Keratinocyte (primary cell): ENCODE results near the gene CAMK2D. TPM values are rescaled to one million over a fixed set of nuclear protein-coding genes. Genes with fewer than 3 reads are reported as not detected.

ENCODE experiments used
- DNase-seq: peaks from one replicate; pipeline ENCODE4 v3.0.0-alpha.2; 2011; ENCODE audit warnings: low read depth, missing footprints, low spot score
- FAIRE-seq: peaks from 2 replicates; lab custom pipeline; 2011; peaks lifted over from hg19 to GRCh38; lab: Jason Lieb, UNC
- H2AFZ ChIP-seq: 2 replicates; pipeline ENCODE4 v1.6.0; 2012; ENCODE audit warnings: low read length, control low read depth, inconsistent platforms; ENCODE audit not compliant: control insufficient read depth
- H3K27ac ChIP-seq: 2 replicates; pipeline ENCODE4 v1.5.1; 2011; ENCODE audit warnings: low read length; ENCODE audit not compliant: control insufficient read depth, insufficient read depth
- H3K27me3 ChIP-seq: 3 replicates; pipeline ENCODE4 v1.6.0; 2011; ENCODE audit warnings: low read length; ENCODE audit not compliant: control insufficient read depth, insufficient read depth; ENCODE audit errors: extremely low read depth
- H3K36me3 ChIP-seq, 2 experiments: 2 replicates in 1 of 2; 3 replicates in 1 of 2; pipeline ENCODE4 v1.5.1; 2011; ENCODE audit warnings: low read length in 2 of 2, mild to moderate bottlenecking in 1 of 2; ENCODE audit not compliant: control insufficient read depth in 2 of 2, insufficient read depth in 2 of 2; ENCODE audit errors: extremely low read depth in 1 of 2
- H3K4me1 ChIP-seq: 3 replicates; pipeline ENCODE4 v1.5.1; 2011; ENCODE audit warnings: low read length; ENCODE audit not compliant: control insufficient read depth, insufficient read depth; ENCODE audit errors: extremely low read depth
- H3K4me2 ChIP-seq: 3 replicates; pipeline ENCODE4 v1.6.0; 2011; ENCODE audit warnings: low read depth, low read length; ENCODE audit not compliant: control insufficient read depth, insufficient read depth; ENCODE audit errors: extremely low read depth
- H3K4me3 ChIP-seq, 3 experiments: fragments of 200-600 bp in 1 of 3; sonication (generic) in 1 of 3; 2 replicates in 2 of 3; 3 replicates in 1 of 3; pipeline ENCODE4 v1.5.1; 2011 to 2016; ENCODE audit warnings: low read length in 3 of 3, mild to moderate bottlenecking in 3 of 3, control low read depth in 2 of 3, inconsistent platforms in 1 of 3, low read depth in 1 of 3, mixed read lengths in 1 of 3, mixed run types in 1 of 3, moderate library complexity in 1 of 3; ENCODE audit not compliant: control insufficient read depth in 2 of 3, insufficient read depth in 2 of 3; ENCODE audit errors: extremely low read depth in 1 of 3
- H3K79me2 ChIP-seq: 2 replicates; pipeline ENCODE4 v1.6.0; 2012; ENCODE audit warnings: low read length; ENCODE audit not compliant: control insufficient read depth, insufficient read depth
- H3K9ac ChIP-seq: 3 replicates; pipeline ENCODE4 v1.6.0; 2011; ENCODE audit warnings: low read length; ENCODE audit not compliant: control insufficient read depth, insufficient read depth; ENCODE audit errors: extremely low read depth
- H3K9me1 ChIP-seq: 3 replicates; pipeline ENCODE4 v1.6.0; 2011; ENCODE audit warnings: low read length; ENCODE audit not compliant: control insufficient read depth, insufficient read depth; ENCODE audit errors: extremely low read depth
- H3K9me3 ChIP-seq: 2 replicates; pipeline ENCODE4 v1.5.1; 2012; ENCODE audit warnings: low read depth, low read length; ENCODE audit not compliant: control insufficient read depth
- H4K20me1 ChIP-seq: 3 replicates; pipeline ENCODE4 v1.6.0; 2011; ENCODE audit warnings: low read length; ENCODE audit not compliant: control insufficient read depth, insufficient read depth; ENCODE audit errors: extremely low read depth
- CTCF ChIP-seq, 3 experiments: IDR thresholded peaks in 1 of 3; conservative IDR thresholded peaks in 1 of 3; optimal IDR thresholded peaks in 1 of 3; 2 replicates in 2 of 3; 3 replicates in 1 of 3; pipeline versions ENCODE3 to v1.5.1; 2011; ENCODE audit warnings: low read length in 3 of 3, mild to moderate bottlenecking in 3 of 3, moderate library complexity in 2 of 3, control low read depth in 1 of 3, inconsistent platforms in 1 of 3; ENCODE audit not compliant: insufficient read depth in 2 of 3; ENCODE audit errors: extremely low read depth in 1 of 3
- EZH2 ChIP-seq: IDR thresholded peaks from one replicate; pipeline ENCODE4 v1.6.1; 2012; ENCODE audit warnings: inconsistent platforms, mild to moderate bottlenecking, low read length, moderate library complexity
- dilution Hi-C: fragments of 300-500 bp; cut with MboI; formaldehyde crosslinking; loops from one replicate; pipeline ENCODE4 v1.7.0; 2020; ENCODE audit warnings: low sequenced_read_pairs; ENCODE audit not compliant: extremely low pct_ligation_motif_present
- polyA plus RNA-seq, 5 experiments: library from polyadenylated mRNA; depleted of rRNA in 3 of 5; stranded (reverse) in 3 of 5; stranded (forward) in 1 of 5; unstranded in 1 of 5; fragments of >200 nt; gene quantifications; 1 replicate in 1 of 5; 2 replicates in 3 of 5; 3 replicates in 1 of 5; pipeline versions ENCODE4 v1.2.1 to v1.2.3, GENCODE V29; 2011 to 2012; ENCODE audit warnings: missing spikeins in 2 of 5, low read depth in 1 of 5, low replicate concordance in 1 of 5

The CAMK2D gene
- polyA plus RNA-seq, 1 donor (not counting 4 experiments of a cell fraction or from before 2014, with no cell fraction given), result 18.8 TPM

- no peaks in the 10 kb centered on the region for H3K9me3 ChIP-seq
- H3K9me1 ChIP-seq, result no peaks in the 10 kb centered on the region
- peaks cover 0 to 1% of the 10 kb centered on the region in 2 experiments for H3K36me3 ChIP-seq
- peak; percentile 56 for DNase-seq
- dilution Hi-C loops, result no loop called here
- TF ChIP-seq CTCF (optimal IDR thresholded peaks at IDR 0.05 in 1 of 3, IDR thresholded peaks at IDR 0.05 in 1 of 3, conservative IDR thresholded peaks at IDR 0.05 in 1 of 3; ENCODE audit: extremely low read depth in 1 of 3, insufficient read depth in 2 of 3, low read length in 3 of 3) (no peak), EZH2 (no peak)
- no peaks in the 10 kb centered on the region for H4K20me1 ChIP-seq
- no peak overlapping the region for H3K4me3 ChIP-seq
- H3K9ac ChIP-seq, result no peak overlapping the region
- H3K79me2 ChIP-seq, result no peaks in the 10 kb centered on the region
- peaks cover 12% of the 10 kb centered on the region for H3K4me1 ChIP-seq
- H2AFZ ChIP-seq, result no peak overlapping the region
- H3K4me2 ChIP-seq, result peak overlapping the region; percentile 49
- H3K27me3 ChIP-seq, result no peaks in the 10 kb centered on the region
- H3K27ac ChIP-seq, result peak overlapping the region; percentile 27
- peak; percentile 81 for FAIRE-seq
These were observed 230.0 kb downstream of the CAMK2D start for GRCh38 chr4:113531572-113531971.

GRCh38 chr4:113528395-113528794, 233.1 kb downstream of the CAMK2D start:
- H3K27me3 ChIP-seq, result no peaks in the 10 kb centered on the region
- no peak overlapping the region for H3K4me2 ChIP-seq
- H3K27ac ChIP-seq, result no peak overlapping the region
- H3K4me3 ChIP-seq, result no peak overlapping the region
- no peaks in the 10 kb centered on the region for H3K9me1 ChIP-seq
- H2AFZ ChIP-seq, result no peak overlapping the region
- H3K9me3 ChIP-seq, result no peaks in the 10 kb centered on the region
- no peaks in the 10 kb centered on the region for H3K79me2 ChIP-seq
- DNase-seq, result no peak
- no peaks in the 10 kb centered on the region for H4K20me1 ChIP-seq
- no peak overlapping the region for H3K9ac ChIP-seq
- peaks cover 0 to 1% of the 10 kb centered on the region in 2 experiments for H3K36me3 ChIP-seq
- no peak for FAIRE-seq
- dilution Hi-C loops, result no loop called here
- peaks cover 12% of the 10 kb centered on the region for H3K4me1 ChIP-seq
- TF ChIP-seq CTCF (optimal IDR thresholded peaks at IDR 0.05 in 1 of 3, IDR thresholded peaks at IDR 0.05 in 1 of 3, conservative IDR thresholded peaks at IDR 0.05 in 1 of 3; ENCODE audit: extremely low read depth in 1 of 3, insufficient read depth in 2 of 3, low read length in 3 of 3), result no peak
- TF ChIP-seq EZH2, result no peak
